Prostate gland (tissue), 2 donors: Measurements from ENCODE around the gene LNPK.

Experiments used
- CTCF ChIP-seq, 4 experiments: fragments of 200-600 bp in 2 of 4; fragments of 450-650 bp in 2 of 4; sonication (generic) in 2 of 4; IDR thresholded peaks; 1 replicate in 3 of 4; 2 replicates in 1 of 4; pipeline ENCODE4 v1.5.1; 2016 to 2019; ENCODE audit warnings: antibody characterized with exemption in 4 of 4, mild to moderate bottlenecking in 2 of 4, moderate library complexity in 2 of 4
- POLR2A ChIP-seq: fragments of 450-650 bp; IDR thresholded peaks from one replicate; pipeline ENCODE4 v1.6.1; 2016; ENCODE audit warnings: antibody characterized with exemption, mild to moderate bottlenecking
- POLR2AphosphoS5 ChIP-seq: sonication (generic); formaldehyde crosslinking; IDR thresholded peaks from one replicate; pipeline ENCODE4 v1.6.1; 2017; ENCODE audit warnings: antibody characterized with exemption

GRCh38 chr2:175990099-175990498 lies 12.0 kb downstream of the LNPK start:
- TF ChIP-seq CTCF (IDR thresholded peaks at IDR 0.05) (no peak), POLR2A (no peak), POLR2AphosphoS5 (no peak)
